Measurements from ENCODE around the gene PKD1L1.

DNA sequence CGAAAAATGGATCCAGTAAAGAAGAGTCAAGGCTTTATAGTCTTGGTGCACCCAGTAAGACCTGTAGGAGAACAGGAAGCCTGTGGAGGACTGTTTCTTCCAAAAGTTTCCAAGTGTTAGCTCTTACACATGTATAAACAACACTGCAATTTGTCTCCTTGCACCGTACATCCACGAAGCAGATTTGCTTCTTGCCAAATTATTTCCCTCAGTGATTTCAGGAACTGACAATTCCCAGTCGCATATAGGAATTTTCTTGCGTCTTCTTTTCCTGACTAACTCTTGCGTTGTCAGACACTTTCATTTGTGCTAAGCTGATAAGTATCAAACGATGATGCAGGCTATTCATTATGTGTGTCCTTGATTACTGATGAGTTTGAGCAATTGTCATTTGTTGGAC is 182.1 kb downstream of the PKD1L1 start:
- TF ChIP-seq POLR2AphosphoS5 (IDR thresholded peaks at IDR 0.05) (no peak), EZH2 (IDR thresholded peaks at IDR 0.05; ENCODE audit: borderline replicate concordance, insufficient read depth, low read length, poor library complexity, severe bottlenecking) (no peak), EP300 (conservative IDR thresholded peaks at IDR 0.05; ENCODE audit: poor library complexity, severe bottlenecking) (no peak), RAD21 (conservative IDR thresholded peaks at IDR 0.05) (no peak), SMC3 (conservative IDR thresholded peaks at IDR 0.05; ENCODE audit: poor library complexity) (no peak)
- TF ChIP-seq, protein P1, sequence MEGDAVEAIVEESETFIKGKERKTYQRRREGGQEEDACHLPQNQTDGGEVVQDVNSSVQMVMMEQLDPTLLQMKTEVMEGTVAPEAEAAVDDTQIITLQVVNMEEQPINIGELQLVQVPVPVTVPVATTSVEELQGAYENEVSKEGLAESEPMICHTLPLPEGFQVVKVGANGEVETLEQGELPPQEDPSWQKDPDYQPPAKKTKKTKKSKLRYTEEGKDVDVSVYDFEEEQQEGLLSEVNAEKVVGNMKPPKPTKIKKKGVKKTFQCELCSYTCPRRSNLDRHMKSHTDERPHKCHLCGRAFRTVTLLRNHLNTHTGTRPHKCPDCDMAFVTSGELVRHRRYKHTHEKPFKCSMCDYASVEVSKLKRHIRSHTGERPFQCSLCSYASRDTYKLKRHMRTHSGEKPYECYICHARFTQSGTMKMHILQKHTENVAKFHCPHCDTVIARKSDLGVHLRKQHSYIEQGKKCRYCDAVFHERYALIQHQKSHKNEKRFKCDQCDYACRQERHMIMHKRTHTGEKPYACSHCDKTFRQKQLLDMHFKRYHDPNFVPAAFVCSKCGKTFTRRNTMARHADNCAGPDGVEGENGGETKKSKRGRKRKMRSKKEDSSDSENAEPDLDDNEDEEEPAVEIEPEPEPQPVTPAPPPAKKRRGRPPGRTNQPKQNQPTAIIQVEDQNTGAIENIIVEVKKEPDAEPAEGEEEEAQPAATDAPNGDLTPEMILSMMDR (IDR thresholded peaks at IDR 0.05; ENCODE audit: poor library complexity, severe bottlenecking) = no peak

Data from neural cell (in vitro differentiated cells).